ENCODE data around the gene PDE8A. TPM values are rescaled to one million over a fixed set of nuclear protein-coding genes. Genes with fewer than 3 reads are reported as not detected.

The PDE8A gene
- total and polyA plus RNA-seq, 2 of the 4 experiments (the other 2 are of a cell fraction): 32.4 to 35.9 TPM

- Histone ChIP-seq H3K23ac (ENCODE audit: low read depth, low read length) (peak overlapping the region; percentile 86; the same call in 1 of the 2 replicates), H2AK9ac (replicated peaks; ENCODE audit: low read depth, low read length, poor library complexity) (peak overlapping the region; percentile 92), H3K14ac (replicated peaks; ENCODE audit: low read depth, low read length) (peak overlapping the region; percentile 94), H2BK120ac (ENCODE audit: low read depth, low read length) (peak overlapping the region; percentile 68), H3K36me3 (ENCODE audit: control insufficient read depth, insufficient read depth, low read length) (no peaks in the 10 kb centered on the region), H2BK15ac (ENCODE audit: low read depth, low read length) (no peak overlapping the region; the same call in 2 of the 3 replicates), H3K56ac (ENCODE audit: extremely low read depth, insufficient read depth, low read length) (peak overlapping the region; percentile 77), H3K9me3 (ENCODE audit: control insufficient read depth, insufficient read depth, low read length) (no peaks in the 10 kb centered on the region), H3K4ac (ENCODE audit: low read depth, low read length) (peak overlapping the region; percentile 78), H3K4me2 (ENCODE audit: low read depth, low read length) (peak overlapping the region; percentile 51), H3K79me1 (ENCODE audit: low read depth in 1 of 2, low read length in 2 of 2) (peaks cover 8 to 28% of the 10 kb centered on the region in 2 experiments), H3K4me1 (ENCODE audit: control insufficient read depth, insufficient read depth, low read length) (peaks cover 5% of the 10 kb centered on the region), H3K27ac (ENCODE audit: insufficient read depth, low read length) (peak overlapping the region; percentile 82), H2AFZ (replicated peaks; ENCODE audit: low read length, poor library complexity) (peak overlapping the region; percentile 99), H3K18ac (ENCODE audit: low read depth, low read length) (no peak overlapping the region), H2BK20ac (ENCODE audit: low read depth, low read length) (no peak overlapping the region), H4K20me1 (ENCODE audit: insufficient read depth, low read length) (peaks cover 34% of the 10 kb centered on the region), H4K91ac (ENCODE audit: insufficient read depth, low read depth, low read length) (peak overlapping the region; percentile 78), H3K27me3 (ENCODE audit: control insufficient read depth, insufficient read depth, low read length) (no peaks in the 10 kb centered on the region), H2AK5ac (ENCODE audit: low read depth, low read length) (0 out of 2 replicates have a peak overlapping the region, but pooled peaks have one; percentile 20), H4K8ac (ENCODE audit: low read depth in 2 of 2, low read length in 2 of 2) (peak overlapping the region; percentile 32 to 87; a peak in 3 of 4 replicates), H4K5ac (ENCODE audit: low read depth, low read length) (no peak overlapping the region), H3K4me3 (ENCODE audit: insufficient read depth, low read depth, low read length) (peak overlapping the region; percentile 88), H3K9me1 (ENCODE audit: insufficient read depth, low read length) (0 out of 2 replicates have a peak, but pooled peaks cover 5% of the 10 kb centered on the region), H2BK5ac (ENCODE audit: low read depth, low read length, poor library complexity, severe bottlenecking) (peak overlapping the region; percentile 88), H3K9ac (ENCODE audit: low read depth, low read length) (peak overlapping the region; percentile 66)
- no TSS peak for BruUV-seq (replicated peaks)
- ChIA-PET POLR2A (ENCODE audit: unreplicated experiment) (interaction anchor here (1.0 kb wide), 1 partner anchor 63 kb away, joined by 3 read pairs; no protein-coding TSS in a partner anchor), CTCF (interaction anchor here (0.6 to 1.7 kb wide), 2 partner anchors 63 to 297 kb away, joined by 4 to 7 read pairs; no protein-coding TSS in a partner anchor)
- WGBS, 2 experiments (ENCODE audit: extremely low coverage in 2 of 2, insufficient read length in 1 of 2): 0% methylated on average over 30 of the region's 75 CpGs; no CpG with 5 or more reads in 1 of the 2 experiments
- ATAC-seq (ENCODE audit: low read depth) (peak; percentile 82), DNase-seq (peak; percentile 96)
- TF ChIP-seq ELK1 (IDR thresholded peaks at IDR 0.05; ENCODE audit: borderline replicate concordance, low read depth, low read length): no peak
- 0 out of 2 replicates have a peak, but pooled peaks have one; percentile 18 for TF ChIP-seq RAD21 (IDR thresholded peaks at IDR 0.05; ENCODE audit: low read length)
- TF ChIP-seq BHLHE40 (IDR thresholded peaks at IDR 0.05; ENCODE audit: low read depth, low read length): peak; percentile 48; the same call in 1 of the 2 replicates
- TF ChIP-seq CTCF (conservative IDR thresholded peaks at IDR 0.05; ENCODE audit: low read depth, low read length): 0 out of 2 replicates have a peak, but pooled peaks have one; percentile 14
- TF ChIP-seq MAZ (IDR thresholded peaks at IDR 0.05; ENCODE audit: borderline replicate concordance, low read depth, low read length): peak; percentile 96
- peak; percentile 67 for TF ChIP-seq RCOR1 (IDR thresholded peaks at IDR 0.05; ENCODE audit: insufficient replicate concordance, low read length)
- TF ChIP-seq USF2 (IDR thresholded peaks at IDR 0.05; ENCODE audit: low read depth, low read length): no peak; the same call in 1 of the 2 replicates
- TF ChIP-seq NFE2L2 (IDR thresholded peaks at IDR 0.05; ENCODE audit: low read depth, low read length): 0 out of 2 replicates have a peak, but pooled peaks have one; percentile 3
- intact Hi-C loops (cut with micrococcal nuclease) (no loop called here), in situ Hi-C loops (cut with MboI; ENCODE audit: low sequenced_read_pairs) (no loop called here), dilution Hi-C loops (cut with HindIII; ENCODE audit: low sequenced_read_pairs, unreplicated experiment) (no loop called here)
These were observed 474 bp upstream of the PDE8A start for GRCh38 chr15:84981054-84981710.
